Stomach (tissue), 9 donors: ENCODE results near the gene FBXL17. TPM values are rescaled to one million over a fixed set of nuclear protein-coding genes. Genes with fewer than 3 reads are reported as not detected.

Experiments
- DNase-seq, 2 donors: peaks; one replicate each; pipeline versions ENCODE4 v3.0.0 to v3.0.0-alpha.2; 2013 to 2019
- H3K27ac ChIP-seq, 5 donors: fragments of 200-600 bp in 4 of 5; sonication (generic) in 4 of 5; one replicate each; pipeline ENCODE4 v1.5.1; 2013 to 2019; ENCODE audit warnings: mild to moderate bottlenecking in 1 of 5, moderate library complexity in 1 of 5
- H3K27me3 ChIP-seq, 3 donors: fragments of 200-600 bp; sonication (generic); one replicate each; pipeline ENCODE4 v1.5.1; 2017 to 2019; ENCODE audit warnings: mixed run types in 1 of 3
- H3K36me3 ChIP-seq, 4 donors: fragments of 200-600 bp; sonication (generic); 1 replicate in 3 of 4; 2 replicates in 1 of 4; pipeline ENCODE4 v1.5.1; 2016 to 2019
- H3K4me1 ChIP-seq, 4 donors: fragments of 200-600 bp; sonication (generic); one replicate each; pipeline ENCODE4 v1.5.1; 2016 to 2019
- H3K4me3 ChIP-seq, 4 donors: fragments of 200-600 bp; sonication (generic) in 3 of 4; one replicate each; pipeline ENCODE4 v1.5.1; 2016 to 2019; ENCODE audit warnings: mild to moderate bottlenecking in 1 of 4
- H3K9me3 ChIP-seq, 4 donors: fragments of 200-600 bp; sonication (generic); one replicate each; pipeline ENCODE4 v1.5.1; 2016 to 2019
- CTCF ChIP-seq, 7 experiments: fragments of 450-650 bp in 4 of 7; fragments of 200-600 bp in 3 of 7; sonication (generic) in 3 of 7; IDR thresholded peaks; one replicate each; pipeline ENCODE4 v1.5.1; 2016 to 2019; ENCODE audit warnings: antibody characterized with exemption in 7 of 7, control low read depth in 2 of 7, mild to moderate bottlenecking in 1 of 7
- EP300 ChIP-seq: sonication (generic); formaldehyde crosslinking; IDR thresholded peaks from one replicate; pipeline ENCODE4 v1.6.1; 2017; ENCODE audit warnings: antibody characterized with exemption
- POLR2A ChIP-seq, 4 donors: fragments of 450-650 bp; IDR thresholded peaks; one replicate each; pipeline ENCODE4 v1.6.1; 2016; ENCODE audit warnings: antibody characterized with exemption in 4 of 4, control low read depth in 2 of 4, mild to moderate bottlenecking in 1 of 4, moderate library complexity in 1 of 4
- POLR2AphosphoS5 ChIP-seq, 3 donors: sonication (generic); formaldehyde crosslinking; IDR thresholded peaks; one replicate each; pipeline ENCODE4 v1.6.1; 2016; ENCODE audit warnings: antibody characterized with exemption in 3 of 3
- WGBS, 5 donors: extraction: QIAGEN DNeasy Blood & Tissue Kit in 3 of 5; methylation state at CpG; one replicate each; pipeline versions ENCODE4 v1.1.5 to v1.1.7; 2013 to 2018; 5-methylcytosine and 5-hydroxymethylcytosine counted together
- intact Hi-C: fragments of 100-400 bp; cut with DNase I; formaldehyde crosslinking; loops from one replicate; pipeline ENCODE4 v1.15.1; 2023; ENCODE audit warnings: low total_unique reads
- polyA plus RNA-seq, 3 donors: library from polyadenylated mRNA; stranded (reverse); fragments of 200-250 nt; gene quantifications; one replicate each; pipeline ENCODE4 v1.2.3, GENCODE V29; 2013
- total RNA-seq, 5 donors: library from RNA; depleted of rRNA; stranded (reverse); fragments of >200 nt; gene quantifications; one replicate each; pipeline versions ENCODE4 v1.1.0 to v1.2.3, GENCODE V29; 2014 to 2016
- donor health status: healthy with polysubstance abuse.
- donor health status: Bipolar disorder and iron deficiency.
- donor health status: healthy.

Gene FBXL17
- total and polyA plus RNA-seq, 8 donors, result 3.8 to 28.0 (median 14.4) TPM

DNA sequence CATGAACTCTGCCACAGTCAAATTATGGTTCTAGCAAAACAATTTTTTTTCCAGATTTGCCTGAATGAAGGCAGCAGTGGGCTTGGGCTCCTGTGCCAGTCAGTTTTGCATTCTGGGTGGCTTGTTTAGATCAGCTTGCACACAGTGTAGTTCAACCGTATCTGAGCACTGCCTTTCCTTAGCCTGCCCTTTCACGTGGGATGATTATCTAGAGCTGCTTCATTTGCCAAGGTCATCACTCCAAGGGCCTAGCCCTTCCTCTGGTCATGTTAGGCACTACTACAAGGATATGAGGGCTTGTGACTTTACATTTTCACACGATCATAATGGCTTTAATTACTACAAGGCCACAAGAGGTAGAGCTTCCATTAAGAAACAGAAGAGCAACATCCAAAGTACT, 560.6 kb downstream of the FBXL17 start:
- intact Hi-C loops, result no loop called here
- Histone ChIP-seq H3K9me3 (no peaks in the 10 kb centered on the region), H3K27me3 (no peaks in the 10 kb centered on the region), H3K4me3 (no peak overlapping the region), H3K4me1 (no peaks in the 10 kb centered on the region), H3K27ac (no peak overlapping the region), H3K36me3 (no peaks in the 10 kb centered on the region)
- TF ChIP-seq CTCF (IDR thresholded peaks at IDR 0.05) (no peak), EP300 (no peak), POLR2A (IDR thresholded peaks at IDR 0.05) (no peak), POLR2AphosphoS5 (IDR thresholded peaks at IDR 0.05) (no peak)
- WGBS, 5 donors, result 63 to 82% (median 69%) methylated on average over 3 of the region's 3 CpGs
- peak in 1 of 2 donors; percentile 23 for DNase-seq

GRCh38 chr5:107820429-107820828, 561.5 kb downstream of the FBXL17 start:
- TF ChIP-seq POLR2A (IDR thresholded peaks at IDR 0.05) (no peak), CTCF (IDR thresholded peaks at IDR 0.05) (no peak), EP300 (no peak), POLR2AphosphoS5 (IDR thresholded peaks at IDR 0.05) (no peak)
- Histone ChIP-seq H3K4me3 (no peak overlapping the region), H3K27me3 (no peaks in the 10 kb centered on the region), H3K4me1 (no peaks in the 10 kb centered on the region), H3K9me3 (no peaks in the 10 kb centered on the region), H3K36me3 (no peaks in the 10 kb centered on the region), H3K27ac (no peak overlapping the region)
- intact Hi-C loops, result no loop called here
- 81 to 94% (median 90%) methylated on average over 4 of the region's 4 CpGs for WGBS, 5 donors
- DNase-seq, result no peak

GRCh38 chr5:107817951-107818350, 563.9 kb downstream of the FBXL17 start:
- 79 to 87% (median 84%) methylated on average over 2 of the region's 2 CpGs for WGBS, 5 donors
- Histone ChIP-seq H3K4me1 (no peaks in the 10 kb centered on the region), H3K36me3 (no peaks in the 10 kb centered on the region), H3K27me3 (no peaks in the 10 kb centered on the region), H3K27ac (no peak overlapping the region), H3K9me3 (no peaks in the 10 kb centered on the region), H3K4me3 (no peak overlapping the region)
- TF ChIP-seq POLR2AphosphoS5 (IDR thresholded peaks at IDR 0.05) (no peak), CTCF (IDR thresholded peaks at IDR 0.05) (no peak), EP300 (no peak), POLR2A (IDR thresholded peaks at IDR 0.05) (no peak)
- DNase-seq, result no peak
- intact Hi-C loops, result no loop called here

GRCh38 chr5:107817436-107817835, 564.5 kb downstream of the FBXL17 start:
- WGBS, 5 donors, result 74 to 78% (median 76%) methylated on average over 3 of the region's 3 CpGs
- no peak for DNase-seq
- intact Hi-C loops, result no loop called here
- Histone ChIP-seq H3K4me1 (no peaks in the 10 kb centered on the region), H3K27ac (no peak overlapping the region), H3K9me3 (no peaks in the 10 kb centered on the region), H3K36me3 (no peaks in the 10 kb centered on the region), H3K4me3 (no peak overlapping the region), H3K27me3 (no peaks in the 10 kb centered on the region)
- TF ChIP-seq POLR2AphosphoS5 (IDR thresholded peaks at IDR 0.05), result no peak
- no peak for TF ChIP-seq POLR2A (IDR thresholded peaks at IDR 0.05)
- TF ChIP-seq CTCF (IDR thresholded peaks at IDR 0.05), result no peak
- TF ChIP-seq EP300, result no peak
